ENCODE measurements around the gene COL21A1.
"Not testable (repeated sequence)": the region's sequence is repeated elsewhere in the genome, so short reads cannot be mapped to it uniquely, and the experiment has no call there.

COL21A1 gene

DNA sequence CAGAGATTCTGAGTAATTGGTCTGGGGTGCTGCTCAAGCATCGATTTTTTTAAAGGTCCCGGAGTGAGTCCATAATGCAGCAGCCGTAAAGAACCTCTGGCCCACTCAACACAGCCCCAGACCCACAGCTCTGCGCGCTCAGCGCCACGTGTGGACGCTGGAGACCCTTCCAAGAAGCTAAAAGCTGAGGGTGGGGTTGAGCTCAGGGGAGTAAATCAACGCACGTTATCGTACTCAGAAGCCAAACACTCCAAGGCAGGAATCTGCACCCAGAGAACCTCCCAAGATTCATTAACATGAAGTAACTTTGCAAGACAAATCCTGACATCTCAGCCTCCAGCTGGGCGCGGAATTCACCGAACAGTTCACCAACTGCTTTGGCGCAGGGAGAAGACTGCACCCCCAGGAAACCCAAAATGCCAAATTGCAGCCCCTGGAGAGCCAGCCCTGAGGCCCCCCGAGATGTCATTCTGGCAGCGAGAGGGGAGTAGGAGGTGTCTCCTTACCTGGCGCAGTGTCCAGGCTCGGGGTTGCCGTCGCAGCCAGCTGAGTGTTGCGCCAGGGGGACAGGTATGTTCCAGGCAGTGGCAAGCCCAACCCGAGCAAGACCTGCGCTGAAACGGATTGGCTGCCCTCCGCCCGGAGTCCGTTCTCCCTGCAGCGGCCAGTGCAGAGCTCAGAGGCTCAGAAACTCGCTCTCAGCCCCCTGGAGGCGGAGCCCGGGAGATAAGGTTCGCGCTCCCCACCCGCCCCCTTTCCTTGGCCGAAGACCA, at the start of gene COL21A1:
TSS of gene COL21A1 (minus strand) at position 700 of the 773 bp plus-strand sequence. CDS start 64,962 bp downstream, outside the sequence.
- no peak for DNase-seq
- ATAC-seq, result no peak

DNA sequence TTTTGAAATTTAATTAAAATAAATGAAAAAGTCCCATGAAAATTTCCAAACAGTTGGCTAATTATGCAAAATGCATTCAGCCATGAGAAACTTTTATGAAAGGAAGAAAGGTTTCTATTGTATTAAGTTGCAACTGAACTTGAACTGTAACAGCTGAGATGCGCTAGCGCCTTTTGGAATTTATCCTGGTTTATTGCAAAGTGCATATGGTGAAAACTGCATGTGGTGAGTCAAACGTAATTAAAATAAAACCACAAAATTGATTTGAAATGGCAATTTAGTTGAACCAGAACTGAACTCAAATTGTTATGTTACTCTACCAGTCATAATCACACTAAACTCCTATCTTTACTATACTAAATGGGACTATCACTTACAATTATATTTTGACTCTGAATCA, 46.4 kb upstream of the COL21A1 start:
- DNase-seq (no peak), ATAC-seq (no peak)

- DNase-seq (no peak), ATAC-seq (no peak)
These were observed 45.3 kb upstream of the COL21A1 start for GRCh38 chr6:56292505-56293181.

- DNase-seq (no peak), ATAC-seq (no peak)
These were observed 44.0 kb upstream of the COL21A1 start for GRCh38 chr6:56291302-56291917.

GRCh38 chr6:56289721-56290120, 42.3 kb upstream of the COL21A1 start:
- no peak for DNase-seq
- ATAC-seq, result no peak

GRCh38 chr6:56288347-56288746, 41.0 kb upstream of the COL21A1 start:
- ATAC-seq, result no peak
- no peak for DNase-seq

- DNase-seq (no peak), ATAC-seq (no peak)
These were observed 35.0 kb upstream of the COL21A1 start for GRCh38 chr6:56282391-56282790.

DNA sequence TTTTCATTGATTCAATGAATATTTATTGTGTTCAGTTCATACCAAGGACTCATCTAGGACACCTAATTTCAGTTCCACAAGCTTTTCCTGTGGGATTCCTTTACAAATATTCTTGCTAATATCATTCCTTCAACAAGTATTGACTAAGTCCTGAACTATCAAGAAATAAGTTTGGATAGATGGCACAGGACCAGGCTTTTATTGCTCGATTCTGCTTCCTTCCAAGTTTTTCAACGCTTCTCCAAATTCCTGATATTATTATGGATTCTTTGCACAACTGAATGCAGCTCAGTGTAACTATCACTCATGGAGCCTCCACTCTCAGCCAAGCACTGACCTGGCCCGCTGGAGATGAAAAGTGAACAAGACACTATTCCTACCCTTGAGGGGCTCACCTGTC, 32.7 kb upstream of the COL21A1 start:
- DNase-seq (no peak), ATAC-seq (no peak)

GRCh38 chr6:56279331-56280080, 32.1 kb upstream of the COL21A1 start:
- DNase-seq, result no peak
- ATAC-seq, result no peak

- no peak for DNase-seq
- ATAC-seq, result no peak
These were observed 30.8 kb upstream of the COL21A1 start for GRCh38 chr6:56278171-56278591.

GRCh38 chr6:56270812-56271441, 23.5 kb upstream of the COL21A1 start:
- DNase-seq, result no peak
- no peak for ATAC-seq

DNA sequence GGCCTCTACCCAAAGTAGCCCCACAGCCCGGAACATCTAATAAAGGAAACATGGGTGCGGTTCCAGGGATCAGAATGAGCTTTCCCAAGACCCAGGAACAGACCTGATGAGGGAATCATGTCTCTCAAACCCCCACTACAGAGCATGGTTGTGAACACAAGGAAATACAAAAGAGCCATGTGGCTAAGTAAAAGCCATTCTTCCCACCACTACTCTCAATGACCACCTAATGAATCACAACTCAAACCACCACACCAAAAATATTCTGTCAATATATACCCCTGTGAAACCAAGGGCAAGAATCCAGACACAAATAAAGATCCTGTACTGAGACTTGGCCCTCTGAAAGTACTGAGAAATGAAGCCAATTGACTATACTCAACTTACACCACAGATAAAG, 20.9 kb upstream of the COL21A1 start:
- ATAC-seq (no peak), DNase-seq (no peak)

DNA sequence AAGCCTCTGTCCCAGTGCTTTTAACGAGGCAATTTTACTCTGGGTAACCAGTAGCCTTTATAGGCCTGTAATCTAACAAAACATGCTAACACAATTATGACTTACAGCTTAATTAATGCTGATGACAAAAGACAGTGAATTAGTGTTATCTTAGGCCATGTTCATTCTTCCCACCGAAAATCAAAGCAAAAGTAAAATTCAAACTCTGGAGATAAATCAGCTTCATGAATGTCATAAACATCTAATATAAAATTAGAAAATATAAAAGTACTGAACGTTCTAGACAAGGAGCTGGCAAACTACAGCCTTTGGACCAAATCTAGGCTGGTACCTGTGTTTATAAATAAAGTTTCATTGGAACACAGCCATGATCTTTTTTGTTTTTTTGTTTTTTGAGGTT, 18.6 kb upstream of the COL21A1 start:
- no peak for ATAC-seq
- no peak for DNase-seq

DNA sequence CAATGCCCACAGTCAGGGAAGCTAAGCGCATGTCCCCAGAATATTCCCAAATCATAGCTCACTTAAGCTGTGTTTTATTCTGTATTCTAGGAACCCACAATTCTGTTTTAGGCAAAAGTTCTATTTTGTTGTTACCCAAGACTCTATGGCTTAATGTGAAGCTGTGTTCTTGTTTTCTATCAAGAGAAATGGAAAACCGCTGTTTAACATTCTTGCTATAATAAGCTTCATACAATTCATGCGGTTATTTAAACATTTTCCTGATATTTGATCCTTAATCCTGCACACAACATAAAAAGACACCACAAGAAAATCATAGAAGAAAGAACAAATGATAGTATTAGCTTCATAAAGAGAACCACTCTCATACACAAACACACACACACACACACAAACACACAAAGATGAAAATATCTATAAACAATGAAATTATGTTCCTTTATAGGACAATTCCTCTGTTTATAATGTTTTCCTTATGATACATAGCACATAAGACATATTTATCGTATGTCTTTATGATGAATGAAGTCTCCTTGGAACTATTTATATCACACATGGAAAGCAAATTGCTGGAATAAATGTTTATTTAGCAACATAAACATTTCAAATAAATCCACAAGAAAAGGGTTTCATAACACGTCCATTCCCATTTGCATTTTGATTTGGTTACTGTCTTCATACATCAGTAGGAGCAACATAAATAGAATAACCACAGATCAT, 16.4 kb upstream of the COL21A1 start:
- DNase-seq (no peak), ATAC-seq (no peak)

- ATAC-seq, DNase-seq: not testable (repeated sequence)
These were observed 13.2 kb upstream of the COL21A1 start for GRCh38 chr6:56260593-56260992.

- DNase-seq (no peak), ATAC-seq (no peak)
These were observed 12.1 kb upstream of the COL21A1 start for GRCh38 chr6:56259234-56260077.

GRCh38 chr6:56255349-56255748, 8.0 kb upstream of the COL21A1 start:
- DNase-seq (no peak), ATAC-seq (no peak)

DNA sequence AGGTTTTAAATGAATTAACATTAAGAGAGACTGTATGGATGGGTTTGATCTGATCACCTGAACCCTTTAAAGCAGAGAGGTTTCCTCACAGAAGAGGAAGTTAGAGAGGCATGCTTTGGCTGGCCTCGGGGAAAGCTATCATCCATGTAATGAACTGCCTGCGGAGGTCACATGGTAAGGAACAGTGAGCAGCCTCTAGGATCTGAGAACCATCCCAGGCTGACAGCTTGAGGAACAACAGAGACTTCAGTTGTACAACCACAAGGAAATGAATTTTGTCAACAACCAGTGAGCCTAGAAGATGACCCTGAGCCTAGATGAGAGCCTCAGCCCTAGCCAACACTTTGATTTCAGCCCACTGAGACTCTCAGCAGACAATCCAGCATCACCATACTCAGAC, 2.9 kb upstream of the COL21A1 start:
- ATAC-seq (no peak), DNase-seq (no peak)

DNA sequence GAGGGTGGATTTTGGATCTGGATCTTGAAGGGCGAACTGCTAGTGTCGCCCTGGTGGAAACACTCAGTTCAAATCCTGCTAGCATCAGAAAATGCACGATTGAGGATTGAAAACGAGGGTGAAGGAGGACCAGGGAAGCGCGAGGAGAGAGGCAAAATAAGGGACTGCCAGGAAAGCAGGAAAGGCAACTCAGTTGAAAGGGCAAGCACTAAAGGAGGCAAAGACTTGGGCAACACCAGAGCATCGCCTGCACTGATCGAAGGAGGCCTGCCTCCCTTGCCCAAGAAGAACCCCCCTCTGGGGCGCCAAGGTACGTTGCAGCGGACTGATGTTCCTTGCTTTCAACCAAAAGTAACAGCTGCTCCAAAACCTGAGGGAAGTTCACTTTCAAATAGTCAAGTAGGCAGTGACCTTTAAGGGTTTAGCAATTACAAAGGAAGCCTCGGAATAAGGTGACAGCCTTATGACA, 308 bp upstream of the COL21A1 start:
- ATAC-seq, result no peak
- DNase-seq, result no peak

DNA sequence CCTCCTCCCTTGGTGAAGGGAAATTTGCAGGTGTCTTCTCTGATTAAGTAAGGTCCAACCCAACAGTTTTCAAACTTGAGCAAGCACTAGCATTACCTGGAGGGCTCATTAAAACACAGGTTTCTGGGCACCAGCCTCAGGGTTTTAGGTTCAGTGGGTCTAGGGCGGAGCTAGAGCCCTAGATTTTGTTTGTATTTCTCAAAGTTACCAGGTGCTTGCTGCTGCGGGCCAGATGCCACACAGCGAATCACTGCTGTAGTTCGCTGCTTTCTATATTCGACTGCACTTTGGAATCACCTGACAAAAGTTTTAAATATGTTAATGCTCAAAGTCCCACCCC, 869 bp downstream of the COL21A1 start:
- ATAC-seq (no peak), DNase-seq (no peak)

Measured in stimulated activated naive CD8-positive, alpha-beta T cell treated with anti-CD3 and anti-CD28 coated beads, Interleukin-15, Interleukin-2, amounts not matched to agents 100 U/mL and 50 U/mL, for 24 hours (primary cell).